Left colon (tissue), 2 donors: ENCODE data around the gene WDR19. TPM values are rescaled to one million over a fixed set of nuclear protein-coding genes. Genes with fewer than 3 reads are reported as not detected.
"Not testable (repeated sequence)": the region's sequence is repeated elsewhere in the genome, so short reads cannot be mapped to it uniquely, and the experiment has no call there.

Experiments used
- ATAC-seq: fragments of 200-7000 bp; cut with Tn5 transposase; one replicate; pipeline ENCODE4 v1.9.1; 2020; ENCODE audit warnings: mild to moderate bottlenecking, moderate library complexity
- DNase-seq, 2 donors: peaks; one replicate each; pipeline ENCODE4 v3.0.0-alpha.2; 2020
- intact Hi-C, 2 donors: fragments of 100-400 bp; cut with DNase I in 1 of 2; cut with micrococcal nuclease in 1 of 2; formaldehyde crosslinking; loops; one replicate each; pipeline versions ENCODE4 v1.11.2 to v1.14.0; 2022; cut with DNase I, micrococcal nuclease
- total RNA-seq, 2 donors: library from RNA; stranded (reverse); fragmentation: NEBNext Ultra II Directional; extraction: Animal tissue kit (Norgen Biotek cat#: 25700); gene quantifications; one replicate each; pipeline ENCODE4 v1.2.1, GENCODE V29; 2021
- donor health status: DM: no; HTN: no; CAD: no.
- donor health status: DM: yes; HTN: yes; CAD: no.

Gene WDR19
- total RNA-seq, 2 donors from 2014 or later: 5.8 to 13.0 TPM

- intact Hi-C loops: no loop called here
- DNase-seq (no peak), ATAC-seq (peak; percentile 52)
Measured at GRCh38 chr4:39228377-39228776, 46.0 kb downstream of the WDR19 start.

- DNase-seq (no peak), ATAC-seq (no peak)
- intact Hi-C loops: no loop called here
Measured at GRCh38 chr4:39230462-39230861, 48.1 kb downstream of the WDR19 start.

- intact Hi-C loops: no loop called here
- ATAC-seq (no peak), DNase-seq (no peak)
Measured at GRCh38 chr4:39231660-39232059, 49.3 kb downstream of the WDR19 start.

DNA sequence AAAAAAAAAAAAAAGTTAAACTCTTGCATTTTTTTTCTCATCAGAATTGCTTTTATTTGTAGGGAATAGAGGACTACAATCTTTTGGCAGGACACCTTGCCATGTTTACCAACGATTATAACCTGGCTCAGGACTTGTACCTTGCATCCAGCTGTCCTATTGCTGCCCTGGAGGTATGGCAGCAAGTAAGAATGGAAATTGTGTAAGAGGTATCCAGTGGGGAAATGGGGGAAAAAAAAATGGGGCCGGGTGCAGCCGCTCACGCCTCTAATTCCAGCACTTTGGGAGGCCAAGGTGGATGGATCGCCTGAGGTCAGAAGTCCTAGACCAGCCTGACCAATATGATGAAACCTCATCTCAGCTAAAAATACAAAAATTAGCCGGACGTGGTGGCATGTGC, 49.8 kb downstream of the WDR19 start:
- no peak for ATAC-seq
- intact Hi-C loops: no loop called here

GRCh38 chr4:39233114-39233513, 50.8 kb downstream of the WDR19 start:
- no peak for ATAC-seq
- no peak for DNase-seq
- intact Hi-C loops: no loop called here

More for the DNA sequence above, 49.8 kb downstream of the WDR19 start:
- DNase-seq: no peak

DNA sequence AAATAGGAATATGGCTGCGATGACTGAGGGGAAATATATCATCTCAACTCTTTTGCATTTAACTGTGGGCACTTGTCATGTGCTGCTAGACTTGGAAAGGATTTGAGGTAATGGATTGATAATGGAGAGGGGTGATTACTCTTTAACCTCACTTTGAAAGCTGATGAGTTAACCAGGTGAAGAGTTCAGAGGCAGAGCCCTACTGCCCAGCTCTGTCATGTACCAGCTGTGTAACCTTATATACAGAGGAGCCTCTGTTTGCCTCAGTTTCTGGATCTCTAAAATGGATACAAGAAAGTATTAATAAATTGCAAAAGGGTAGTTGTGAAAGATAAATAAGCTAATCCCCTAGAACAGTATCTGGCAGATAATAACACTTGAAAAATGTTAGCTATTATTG, 51.5 kb downstream of the WDR19 start:
- intact Hi-C loops: no loop called here
- DNase-seq (no peak), ATAC-seq (no peak)

DNA sequence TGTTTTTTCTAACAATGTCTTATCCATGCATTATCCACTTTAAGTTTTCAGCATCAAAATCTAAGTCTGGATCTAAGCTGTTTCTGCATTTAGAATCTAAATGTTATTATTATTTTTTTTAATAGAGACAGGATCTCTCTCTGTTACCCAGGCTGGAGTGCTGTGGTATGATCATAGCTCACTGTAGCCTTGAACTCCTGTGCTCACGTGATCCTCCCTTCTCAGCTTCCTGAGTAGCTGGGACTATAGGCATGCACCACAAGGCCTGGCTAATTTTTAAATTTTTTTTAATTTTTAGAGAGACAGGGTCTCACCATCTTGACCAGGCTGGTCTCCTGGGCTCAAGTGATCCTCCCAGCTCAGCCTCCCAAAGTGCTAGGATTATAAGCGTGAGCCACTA, 52.7 kb downstream of the WDR19 start:
- ATAC-seq (no peak), DNase-seq (no peak)
- intact Hi-C loops: no loop called here

- ATAC-seq (no peak), DNase-seq (no peak)
- intact Hi-C loops: no loop called here
Measured at GRCh38 chr4:39235696-39236095, 53.4 kb downstream of the WDR19 start.

DNA sequence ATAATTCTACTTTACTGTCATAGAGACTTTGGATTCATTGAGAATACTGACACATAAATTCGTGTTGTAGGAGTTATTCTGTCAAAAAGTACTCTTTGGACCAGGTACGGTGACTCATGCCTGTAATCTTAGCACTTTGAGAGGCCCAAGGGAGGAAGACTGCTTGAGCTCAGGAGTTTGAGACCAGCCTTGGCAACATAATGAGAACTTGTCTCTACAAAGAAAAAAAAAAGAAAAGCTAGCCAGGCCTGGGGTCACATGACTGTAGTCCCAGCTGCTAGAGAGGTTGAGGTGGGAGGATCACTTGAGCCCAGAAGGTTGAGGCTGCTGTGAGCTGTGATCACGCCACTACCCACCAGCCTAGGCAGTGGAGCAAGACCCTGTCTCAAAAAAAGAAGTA, 54.9 kb downstream of the WDR19 start:
- intact Hi-C loops: no loop called here
- ATAC-seq (no peak), DNase-seq (no peak)

GRCh38 chr4:39243462-39243861, 61.1 kb downstream of the WDR19 start:
- no peak for DNase-seq
- ATAC-seq: no peak
- intact Hi-C loops: no loop called here

DNA sequence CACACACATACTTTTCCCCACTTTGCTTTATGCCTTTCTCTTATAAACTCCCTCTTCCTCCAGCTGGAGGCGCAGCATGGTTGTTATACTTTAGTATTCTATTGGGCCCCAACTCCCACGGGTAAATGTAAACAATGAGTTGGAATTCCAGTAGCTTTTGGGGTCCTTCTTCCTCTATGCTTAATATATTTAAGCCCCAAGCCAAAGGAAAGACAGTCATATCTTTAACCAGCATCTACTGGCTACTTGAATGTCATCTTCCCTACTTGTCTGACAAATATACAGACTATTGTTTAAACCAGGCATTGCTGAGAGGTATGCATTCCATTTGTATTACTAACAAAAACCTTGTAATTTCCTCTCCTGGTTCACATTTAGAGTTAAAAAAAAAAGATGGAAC, 72.9 kb downstream of the WDR19 start:
- no peak for ATAC-seq
- DNase-seq: no peak
- intact Hi-C loops: no loop called here

- DNase-seq (no peak), ATAC-seq (no peak)
- intact Hi-C loops: no loop called here
Measured at GRCh38 chr4:39255871-39256270, 73.5 kb downstream of the WDR19 start.

DNA sequence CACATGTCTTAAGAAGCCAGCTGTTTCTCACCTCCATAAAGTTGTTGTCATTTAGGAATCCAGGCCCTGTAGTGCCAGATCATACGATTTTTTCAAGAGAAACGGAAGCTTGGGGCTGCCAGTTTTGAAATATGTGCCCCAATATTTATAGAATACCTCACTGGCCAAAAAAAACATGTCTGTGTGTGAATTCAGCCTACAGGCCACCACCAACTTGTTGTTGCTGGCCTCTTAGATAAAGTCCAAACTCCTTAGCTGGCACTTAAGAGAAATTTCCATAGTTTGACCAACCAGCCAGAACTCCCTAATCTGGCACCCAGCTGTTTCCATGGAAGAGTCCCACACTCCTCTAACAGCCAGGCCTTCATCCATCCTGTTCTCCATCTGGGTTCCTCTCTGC, 74.1 kb downstream of the WDR19 start:
- no peak for DNase-seq
- intact Hi-C loops: no loop called here
- no peak for ATAC-seq

DNA sequence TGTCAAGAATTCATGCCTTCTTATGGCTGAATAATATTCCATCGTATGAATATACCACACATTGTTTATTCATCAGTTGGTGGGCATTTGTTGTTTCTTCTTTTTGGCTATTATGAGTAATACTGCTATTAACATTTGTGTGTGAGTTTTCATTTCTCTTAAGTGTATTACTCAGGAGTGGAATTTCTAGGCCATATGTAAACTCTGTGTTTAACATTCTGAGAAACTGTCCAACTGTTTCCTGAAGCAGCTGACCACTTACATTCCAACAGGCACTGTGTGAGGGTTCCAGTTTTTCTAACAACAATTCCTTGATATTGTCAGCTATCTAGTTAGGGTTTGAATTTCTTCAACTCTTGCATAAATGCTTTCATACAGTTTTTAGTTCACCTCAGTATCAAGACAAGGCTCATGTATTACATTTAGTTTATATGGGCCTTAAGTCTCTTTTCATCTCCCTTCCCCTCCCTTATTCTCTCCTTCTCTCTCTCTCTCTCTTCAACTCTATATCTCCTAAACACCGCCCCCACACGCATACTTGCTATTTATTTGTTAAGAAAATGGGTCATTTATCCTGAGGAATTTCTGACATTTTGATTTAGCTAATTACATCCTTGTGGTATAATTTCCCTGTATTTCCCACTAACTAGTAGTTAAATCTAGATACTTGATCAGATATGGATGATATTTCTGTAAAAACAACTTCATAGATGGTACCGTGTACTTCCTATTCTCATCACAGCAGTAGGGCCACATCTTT, 77.4 kb downstream of the WDR19 start:
- no peak for ATAC-seq
- intact Hi-C loops: no loop called here
- no peak for DNase-seq

DNA sequence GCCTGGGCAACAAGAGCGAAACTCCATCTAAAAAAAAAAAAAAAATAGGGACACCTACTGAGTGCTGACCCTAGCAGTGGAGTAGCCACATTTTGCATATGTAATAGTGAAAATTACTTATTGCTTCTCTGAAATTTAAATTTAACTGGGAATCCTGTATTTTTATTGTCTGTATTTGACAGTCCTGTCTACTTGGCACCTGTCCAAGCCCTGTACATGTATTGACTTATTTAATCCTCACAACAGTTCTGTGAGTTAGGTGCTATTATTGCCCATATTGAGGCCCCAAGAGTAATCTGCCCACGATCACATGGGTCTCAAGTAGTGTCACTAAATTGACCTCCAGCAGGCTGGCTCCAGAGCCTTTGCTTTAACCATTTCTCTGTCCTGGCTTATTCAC, 81.6 kb downstream of the WDR19 start:
- intact Hi-C loops: no loop called here
- DNase-seq (no peak), ATAC-seq (no peak)

DNA sequence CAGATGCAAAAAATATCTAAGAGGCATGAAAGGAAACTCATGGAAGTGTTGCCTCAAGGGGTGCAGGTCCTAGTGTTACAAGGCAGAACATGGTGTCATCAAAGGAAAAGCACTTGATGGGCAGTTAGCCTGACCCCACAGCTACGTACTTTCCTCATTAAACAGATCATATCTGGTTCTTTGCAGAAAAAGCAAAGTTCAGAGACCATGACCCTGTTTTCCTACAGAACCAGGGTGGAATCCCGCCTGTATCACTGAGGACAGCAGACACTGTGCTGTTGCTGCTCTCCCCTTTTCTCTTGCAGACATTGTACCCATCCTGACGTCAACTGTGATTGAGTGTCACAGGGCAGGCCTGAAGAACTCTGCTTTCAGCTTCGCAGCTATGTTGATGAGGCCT, 92.2 kb downstream of the WDR19 start:
- ATAC-seq (no peak), DNase-seq (no peak)
- intact Hi-C loops: no loop called here

- intact Hi-C loops: not testable (repeated sequence)
Measured at GRCh38 chr4:39277661-39278060, 95.3 kb downstream of the WDR19 start.

GRCh38 chr4:39278476-39278875, 96.1 kb downstream of the WDR19 start:
- intact Hi-C loops: no loop called here
- DNase-seq (no peak), ATAC-seq (no peak)

More at GRCh38 chr4:39277661-39278060, 95.3 kb downstream of the WDR19 start:
- not testable (repeated sequence) for DNase-seq, ATAC-seq

DNA sequence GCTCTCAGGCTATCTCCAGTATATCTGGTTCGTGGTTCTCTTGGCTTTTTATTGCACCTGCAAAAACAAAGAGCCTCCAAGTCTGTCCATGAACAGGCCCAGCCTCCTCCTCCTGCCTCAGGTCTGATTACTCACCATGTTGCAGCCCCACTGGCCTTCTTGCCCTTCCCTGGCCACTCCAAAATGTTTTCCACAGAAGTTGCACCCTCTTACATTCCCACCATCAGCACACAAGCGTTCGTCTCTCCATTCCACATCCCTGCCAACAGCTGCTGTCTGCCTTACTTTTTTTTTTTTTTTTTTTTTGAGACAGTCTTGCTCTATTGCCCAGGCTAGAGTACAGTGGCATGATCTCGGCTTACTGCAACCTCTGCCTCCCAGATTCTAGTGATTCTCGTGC, 97.1 kb downstream of the WDR19 start:
- intact Hi-C loops: no loop called here
- ATAC-seq (no peak), DNase-seq (no peak)

- DNase-seq: no peak
- ATAC-seq: no peak
- intact Hi-C loops: no loop called here
Measured at GRCh38 chr4:39280770-39281169, 98.4 kb downstream of the WDR19 start.

DNA sequence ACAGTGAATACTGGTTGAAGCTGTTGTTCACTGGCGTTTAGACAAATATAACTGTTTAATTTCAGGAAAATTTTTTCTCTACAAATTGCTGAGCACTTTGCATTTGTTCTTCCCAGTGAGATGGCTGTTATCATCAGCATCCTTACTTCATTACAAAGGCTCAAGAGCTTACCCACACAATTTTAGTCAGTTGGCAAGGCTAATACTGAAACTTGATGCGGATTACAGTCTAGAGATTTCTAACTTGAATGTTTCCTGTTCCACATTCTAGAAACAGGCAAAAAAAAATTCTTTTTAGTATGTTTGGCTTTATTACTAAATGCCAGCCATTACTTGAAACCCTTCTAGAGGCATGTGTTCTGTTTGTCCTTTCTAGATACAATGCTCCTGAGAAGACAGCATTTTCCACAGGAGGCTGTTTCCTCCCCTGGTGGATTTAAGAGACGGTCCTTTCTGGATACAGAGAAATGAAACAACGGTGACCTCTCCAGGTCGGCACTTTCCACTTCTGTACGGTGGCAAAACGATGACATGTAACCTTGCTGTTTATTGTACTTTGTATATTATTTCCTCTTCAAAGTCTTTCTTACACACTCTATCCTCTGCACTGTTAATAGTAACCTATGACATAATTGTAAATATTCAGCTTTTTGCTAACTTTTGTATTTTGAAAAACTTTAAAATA, 102.9 kb downstream of the WDR19 start:
- no peak for ATAC-seq
- DNase-seq: no peak
- intact Hi-C loops: no loop called here
